Midbrain (tissue), 1 donor: ENCODE measurements around the gene DXO.
"Not testable (repeated sequence)": the region's sequence is repeated elsewhere in the genome, so short reads cannot be mapped to it uniquely, and the experiment has no call there.

ENCODE experiments used
- DNase-seq: peaks from one replicate; lab custom pipeline; 2025; lab: John Stamatoyannopoulos, UW

DXO gene

DNA sequence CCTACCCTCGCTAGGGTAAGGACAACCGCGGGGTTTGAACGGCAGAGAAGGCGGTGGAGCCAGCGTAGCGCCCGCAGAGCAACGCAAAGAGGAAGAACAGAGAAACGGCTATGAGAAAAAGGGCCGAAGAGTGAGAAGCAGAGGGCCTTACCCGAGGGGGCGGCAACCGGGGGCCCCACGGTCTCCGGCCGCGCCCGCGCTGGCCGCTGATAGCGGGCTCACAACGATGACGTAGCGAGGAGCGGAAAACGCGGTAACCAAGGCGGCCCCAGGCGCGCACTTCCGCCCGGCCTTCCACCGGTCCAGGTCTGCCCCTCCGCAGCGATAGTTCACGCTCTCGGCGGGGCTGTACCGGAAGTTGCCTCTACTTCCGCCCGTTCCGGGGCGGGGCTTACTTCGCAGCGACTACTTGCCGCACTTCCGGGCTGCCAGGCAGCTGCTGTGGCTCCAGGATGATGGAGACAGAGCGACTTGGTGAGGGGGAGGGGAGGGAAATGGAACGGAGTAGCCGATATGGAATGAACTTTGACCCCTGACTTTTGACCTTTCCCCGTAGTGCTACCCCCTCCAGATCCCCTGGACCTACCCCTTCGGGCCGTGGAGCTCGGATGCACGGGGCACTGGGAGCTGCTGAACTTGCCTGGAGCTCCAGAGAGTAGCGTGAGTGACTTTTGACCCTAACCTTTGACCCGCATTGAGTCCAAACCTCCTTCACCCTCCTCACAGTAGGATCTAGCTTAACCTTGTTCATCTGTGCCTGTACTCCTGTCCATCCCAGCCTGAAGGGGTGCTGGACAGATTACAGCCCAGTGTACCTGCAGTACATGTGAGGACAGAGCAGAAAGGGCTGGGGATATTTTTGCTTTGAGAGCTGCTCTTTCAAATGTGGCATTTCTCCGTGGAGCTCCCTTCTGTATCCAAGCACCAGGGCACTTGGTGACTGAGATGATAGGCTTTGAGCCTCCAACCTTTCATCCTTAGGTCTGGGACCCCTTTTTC lies 12.9 kb downstream of the DXO start, which contains the start of the genes NELFE and SKIC2:
TSS of gene NELFE (minus strand) at position 231 of the 999 bp plus-strand sequence. CDS start 525 bp downstream, outside the sequence.
TSS of gene SKIC2 (plus strand) at position 435 of the 999 bp plus-strand sequence. CDS start at position 453, 18 bp downstream.
- peak; percentile 99 for DNase-seq

DNA sequence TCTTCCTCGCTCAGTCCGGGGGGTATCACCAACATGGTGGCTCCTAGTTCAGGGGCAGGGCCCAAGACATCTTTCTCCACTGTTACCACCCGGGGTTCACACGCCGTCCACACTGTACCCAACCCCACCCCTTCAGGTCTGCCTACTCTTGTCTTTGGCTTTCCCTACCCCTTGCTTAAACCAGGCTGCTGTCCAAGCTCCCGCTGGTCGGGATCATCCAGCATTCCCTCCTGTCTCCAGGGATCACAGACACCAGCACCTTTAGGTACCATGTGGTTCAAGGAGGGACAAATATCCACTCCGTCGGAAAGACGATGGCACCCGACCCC lies 13.6 kb downstream of the DXO start:
- no peak for DNase-seq

DNA sequence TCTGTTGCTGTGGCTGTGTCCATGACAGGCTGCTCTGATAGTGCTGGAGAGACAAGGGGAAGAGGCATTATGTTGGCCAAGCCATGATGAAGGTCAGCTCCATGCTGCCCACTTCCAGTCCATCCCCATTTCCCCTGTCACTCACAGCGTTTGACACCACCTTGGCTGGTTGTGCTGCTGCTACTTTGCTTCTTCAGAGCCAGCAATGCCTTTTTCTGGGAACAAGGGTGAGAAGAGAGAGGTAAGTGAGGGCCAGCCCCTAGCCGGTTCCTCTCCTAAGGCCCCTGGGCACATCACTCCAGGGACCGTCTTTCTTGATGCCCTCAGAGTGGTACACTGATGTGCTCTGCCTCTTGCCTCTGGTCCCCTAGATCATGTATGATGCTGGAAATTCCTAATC lies 15.1 kb downstream of the DXO start:
- DNase-seq, result no peak

- DNase-seq, result no peak
Observed at GRCh38 chr6:31954511-31954910, 17.4 kb downstream of the DXO start.

GRCh38 chr6:31952890-31953289 lies 19.0 kb downstream of the DXO start:
- no peak for DNase-seq

DNA sequence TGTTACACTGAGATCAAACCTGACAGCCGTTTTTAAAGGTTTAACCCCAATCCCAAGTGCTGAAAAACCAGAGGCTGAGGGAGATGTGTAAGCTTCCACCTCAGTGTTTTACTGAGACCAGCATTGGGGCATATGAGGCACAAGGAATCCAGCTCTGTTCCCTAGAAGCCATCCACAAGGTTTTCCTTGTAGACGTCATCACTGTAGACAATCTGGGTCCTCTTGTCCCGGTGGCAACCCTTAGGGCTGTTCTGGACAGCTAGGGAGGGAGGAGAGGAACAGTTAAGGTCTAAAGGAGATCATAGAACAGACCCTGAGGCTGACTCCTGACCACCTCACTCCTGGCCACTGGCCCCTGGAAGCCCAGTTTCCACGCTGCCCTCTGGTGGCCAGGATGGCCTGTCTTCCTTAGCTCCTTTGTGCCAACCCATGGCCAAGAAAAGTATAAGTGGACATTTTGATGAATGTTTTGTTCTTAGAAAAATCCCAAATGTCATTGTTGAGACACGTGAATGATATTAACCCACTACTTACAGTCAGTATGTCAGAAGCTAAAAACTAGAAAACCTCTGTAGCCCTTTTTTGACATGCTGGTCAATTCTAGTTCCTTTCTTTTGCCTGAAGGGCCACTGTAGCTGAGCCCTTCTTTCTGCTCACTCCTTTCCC lies 19.7 kb downstream of the DXO start:
- peak; percentile 29 for DNase-seq

GRCh38 chr6:31949926-31950548 lies 21.9 kb downstream of the DXO start:
- no peak for DNase-seq

DNA sequence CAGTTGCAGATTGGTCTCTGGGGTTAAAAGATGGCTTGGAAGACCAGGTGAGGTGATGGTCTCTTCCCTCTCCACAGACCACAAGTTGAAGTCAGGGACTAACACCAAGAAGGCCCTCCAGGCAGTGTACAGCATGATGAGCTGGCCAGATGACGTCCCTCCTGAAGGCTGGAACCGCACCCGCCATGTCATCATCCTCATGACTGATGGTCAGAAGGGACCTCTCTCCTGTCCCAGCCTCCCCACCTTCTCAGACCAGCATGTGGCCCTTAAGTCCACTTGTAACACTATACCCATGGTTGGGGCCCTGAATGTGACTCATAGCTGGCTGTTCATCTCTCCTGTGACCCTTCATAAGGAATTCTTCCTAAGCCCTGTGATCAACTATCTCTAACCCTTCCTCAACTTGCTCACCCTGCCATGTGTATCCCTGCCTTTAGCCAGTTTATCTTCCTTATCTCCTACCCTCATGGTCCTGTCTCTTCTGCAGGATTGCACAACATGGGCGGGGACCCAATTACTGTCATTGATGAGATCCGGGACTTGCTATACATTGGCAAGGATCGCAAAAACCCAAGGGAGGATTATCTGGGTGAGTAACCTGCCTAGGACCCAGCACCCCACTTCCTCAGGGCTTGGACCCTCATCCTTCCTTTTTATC lies 23.1 kb downstream of the DXO start:
- no peak for DNase-seq

DNA sequence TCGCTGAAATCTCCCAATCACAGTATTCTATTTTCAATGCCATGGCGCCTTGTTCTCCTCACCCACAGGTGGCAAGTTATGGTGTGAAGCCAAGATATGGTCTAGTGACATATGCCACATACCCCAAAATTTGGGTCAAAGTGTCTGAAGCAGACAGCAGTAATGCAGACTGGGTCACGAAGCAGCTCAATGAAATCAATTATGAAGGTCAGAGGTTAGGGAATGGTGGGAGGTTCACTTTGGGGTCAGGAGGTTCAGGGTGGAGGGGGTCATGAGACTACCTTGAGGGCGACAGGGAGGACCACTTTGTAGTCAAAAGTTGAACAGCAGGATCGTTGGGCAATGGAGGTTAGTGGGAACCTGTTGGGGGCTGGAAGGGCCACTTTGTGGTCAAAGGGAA lies 23.6 kb downstream of the DXO start:
- no peak for DNase-seq

DNA sequence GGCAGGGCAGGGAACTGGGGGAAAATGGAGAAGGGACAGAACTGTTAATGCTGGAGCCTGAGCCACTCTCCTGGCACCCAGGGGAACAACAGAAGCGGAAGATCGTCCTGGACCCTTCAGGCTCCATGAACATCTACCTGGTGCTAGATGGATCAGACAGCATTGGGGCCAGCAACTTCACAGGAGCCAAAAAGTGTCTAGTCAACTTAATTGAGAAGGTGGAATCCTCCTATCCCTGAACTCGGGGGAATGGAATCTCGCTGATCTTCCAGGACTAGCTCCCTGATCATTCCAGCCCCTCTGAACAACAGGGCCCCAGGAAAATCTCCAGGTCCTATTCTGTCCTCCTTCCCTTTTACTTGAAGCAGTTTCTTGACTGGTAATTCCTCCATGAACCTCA lies 24.1 kb downstream of the DXO start:
- DNase-seq, result no peak

DNA sequence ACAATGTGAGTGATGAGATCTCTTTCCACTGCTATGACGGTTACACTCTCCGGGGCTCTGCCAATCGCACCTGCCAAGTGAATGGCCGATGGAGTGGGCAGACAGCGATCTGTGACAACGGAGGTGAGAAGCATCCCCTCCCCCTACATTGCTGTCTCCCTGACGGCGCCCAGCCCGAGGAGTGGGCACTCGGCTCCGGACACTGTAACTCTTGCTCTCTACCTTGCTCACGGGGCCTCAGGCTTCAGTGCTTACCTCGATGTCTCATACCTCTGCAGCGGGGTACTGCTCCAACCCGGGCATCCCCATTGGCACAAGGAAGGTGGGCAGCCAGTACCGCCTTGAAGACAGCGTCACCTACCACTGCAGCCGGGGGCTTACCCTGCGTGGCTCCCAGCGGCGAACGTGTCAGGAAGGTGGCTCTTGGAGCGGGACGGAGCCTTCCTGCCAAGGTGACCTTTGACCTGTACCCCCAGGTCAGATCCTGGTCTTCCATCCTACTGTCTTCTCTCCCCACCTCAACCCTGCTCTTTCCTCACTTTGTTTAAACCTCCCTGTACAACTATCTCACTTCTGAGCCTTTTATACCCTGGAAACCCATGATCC lies 24.8 kb downstream of the DXO start:
- no peak for DNase-seq

- DNase-seq, result no peak
Observed at GRCh38 chr6:31946370-31946885, 25.5 kb downstream of the DXO start.

DNA sequence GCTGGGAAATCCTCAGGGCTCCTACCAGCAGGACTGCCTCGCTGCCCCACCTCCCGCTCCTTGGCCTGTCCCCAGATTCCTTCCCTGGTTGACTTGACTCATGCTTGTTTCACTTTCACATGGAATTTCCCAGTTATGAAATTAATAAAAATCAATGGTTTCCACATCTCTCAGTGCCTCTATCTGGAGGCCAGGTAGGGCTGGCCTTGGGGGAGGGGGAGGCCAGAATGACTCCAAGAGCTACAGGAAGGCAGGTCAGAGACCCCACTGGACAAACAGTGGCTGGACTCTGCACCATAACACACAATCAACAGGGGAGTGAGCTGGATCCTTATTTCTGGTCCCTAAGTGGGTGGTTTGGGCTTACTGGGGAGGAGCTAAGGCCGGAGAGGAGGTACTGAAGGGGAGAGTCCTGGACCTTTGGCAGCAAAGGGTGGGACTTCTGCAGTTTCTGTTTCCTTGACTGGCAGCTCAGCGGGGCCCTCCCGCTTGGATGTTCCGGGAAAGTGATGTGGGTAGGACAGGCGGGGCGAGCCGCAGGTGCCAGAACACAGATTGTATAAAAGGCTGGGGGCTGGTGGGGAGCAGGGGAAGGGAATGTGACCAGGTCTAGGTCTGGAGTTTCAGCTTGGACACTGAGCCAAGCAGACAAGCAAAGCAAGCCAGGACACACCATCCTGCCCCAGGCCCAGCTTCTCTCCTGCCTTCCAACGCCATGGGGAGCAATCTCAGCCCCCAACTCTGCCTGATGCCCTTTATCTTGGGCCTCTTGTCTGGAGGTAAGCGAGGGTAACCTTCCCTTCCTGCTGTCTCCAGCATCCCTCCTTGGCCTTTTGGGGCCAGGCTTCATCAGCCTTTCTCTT lies 26.2 kb downstream of the DXO start, which contains the start of gene CFB:
TSS of gene CFB (plus strand) at position 589 of the 863 bp plus-strand sequence. CDS start at position 716, 127 bp downstream.
- no peak for DNase-seq

GRCh38 chr6:31945154-31945506 lies 26.8 kb downstream of the DXO start:
- no peak for DNase-seq

- no peak for DNase-seq
Observed at GRCh38 chr6:31943742-31944141, 28.2 kb downstream of the DXO start.

GRCh38 chr6:31940256-31940664 lies 31.7 kb downstream of the DXO start:
- DNase-seq, result no peak

DNA sequence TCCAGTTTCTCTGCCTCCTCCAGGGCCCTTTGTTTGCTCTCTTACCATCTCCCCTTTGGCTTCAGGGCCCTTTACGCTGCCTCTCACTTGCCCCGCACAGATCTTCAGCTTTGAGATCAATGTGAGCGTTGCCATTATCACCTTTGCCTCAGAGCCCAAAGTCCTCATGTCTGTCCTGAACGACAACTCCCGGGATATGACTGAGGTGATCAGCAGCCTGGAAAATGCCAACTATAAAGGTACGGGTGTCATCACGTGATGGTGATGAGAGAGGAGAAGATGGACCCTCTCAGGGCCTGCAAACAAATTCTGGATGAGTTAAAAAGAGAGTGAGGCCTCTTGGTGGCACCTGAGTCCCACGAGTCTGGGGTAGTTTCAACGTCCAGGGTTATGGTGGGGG lies 36.1 kb downstream of the DXO start:
- DNase-seq, result no peak

DNA sequence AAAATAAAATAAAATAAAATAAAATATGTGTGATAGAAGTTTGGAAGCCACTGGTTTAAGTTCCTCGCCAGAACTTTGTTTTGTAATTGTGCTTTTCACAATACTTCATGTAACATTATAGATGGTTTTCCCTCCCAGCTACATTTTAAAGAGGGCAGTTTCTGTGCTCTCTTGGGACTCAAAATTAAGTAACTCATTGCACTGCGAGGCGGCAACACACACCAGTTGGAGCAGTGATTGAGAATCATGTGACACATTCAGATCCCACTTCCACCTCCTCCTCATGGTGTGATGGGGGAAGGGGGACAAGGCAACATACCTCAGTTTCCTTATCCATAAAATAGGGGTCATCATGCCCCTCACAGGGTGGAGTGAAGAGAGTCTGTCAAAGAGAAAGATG lies 36.9 kb downstream of the DXO start:
- no peak for DNase-seq

DNA sequence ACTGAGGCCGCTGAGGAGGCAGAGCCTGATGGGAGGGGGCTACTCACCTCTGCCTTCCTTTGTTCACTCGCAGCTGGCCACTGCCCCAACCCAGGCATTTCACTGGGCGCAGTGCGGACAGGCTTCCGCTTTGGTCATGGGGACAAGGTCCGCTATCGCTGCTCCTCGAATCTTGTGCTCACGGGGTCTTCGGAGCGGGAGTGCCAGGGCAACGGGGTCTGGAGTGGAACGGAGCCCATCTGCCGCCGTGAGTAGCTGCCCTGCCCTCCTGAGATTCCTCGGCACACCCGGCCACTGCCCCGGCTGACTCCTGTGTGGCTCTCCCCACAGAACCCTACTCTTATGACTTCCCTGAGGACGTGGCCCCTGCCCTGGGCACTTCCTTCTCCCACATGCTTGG lies 38.4 kb downstream of the DXO start:
- DNase-seq, result no peak

DNA sequence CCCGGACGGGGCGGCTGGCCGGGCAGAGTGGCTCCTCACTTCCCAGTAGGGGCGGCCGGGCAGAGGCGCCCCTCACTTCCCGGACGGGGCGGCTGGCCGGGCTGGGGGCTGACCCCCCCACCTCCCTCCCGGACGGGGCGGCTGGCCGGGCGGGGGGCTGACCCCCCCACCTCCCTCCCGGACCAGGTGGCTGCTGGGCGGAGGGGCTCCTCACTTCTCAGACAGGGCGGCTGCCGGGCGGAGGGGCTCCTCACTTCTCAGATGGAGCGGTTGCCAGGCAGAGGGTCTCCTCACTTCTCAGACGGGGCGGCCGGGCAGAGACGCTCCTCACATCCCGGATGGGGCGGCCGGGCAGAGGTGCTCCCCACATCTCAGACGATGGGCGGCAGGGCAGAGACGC lies 39.8 kb downstream of the DXO start:
- DNase-seq, result not testable (repeated sequence)
